ENCODE results near the gene PLXNB3. TPM values are rescaled to one million over a fixed set of nuclear protein-coding genes. Genes with fewer than 3 reads are reported as not detected.

The PLXNB3 gene
- total and polyA plus RNA-seq, 10 donors: 0.48 to 2.8 (median 1.5) TPM

DNA sequence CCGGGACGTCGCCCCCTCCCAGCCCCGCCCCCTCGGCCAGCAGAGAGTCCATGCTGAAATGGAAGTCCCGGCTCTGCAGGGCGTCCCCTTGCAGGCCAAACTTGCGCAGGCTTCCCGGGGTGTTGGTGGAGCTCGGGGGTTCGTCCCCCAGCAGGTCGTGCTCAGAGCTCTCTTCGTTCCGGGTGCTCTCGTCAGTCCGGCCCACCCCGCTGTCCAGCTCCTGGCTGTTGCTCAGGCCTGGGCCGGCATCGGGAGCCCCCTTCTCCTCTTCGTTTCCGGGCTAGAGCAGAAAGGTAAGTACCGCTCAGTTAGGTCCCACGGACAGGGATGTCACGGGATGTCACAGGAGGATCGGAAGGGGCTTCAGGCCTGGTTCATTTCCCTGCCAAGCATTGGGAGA is 40.6 kb downstream of the PLXNB3 start:
- 92 to 97% (median 94%) methylated on average over 17 to 25 of the region's 25 CpGs; no CpG with 5 or more reads in 1 of the 5 donors for WGBS, 5 donors
- intact Hi-C loops (cut with DNase I; ENCODE audit: low total_unique reads): no loop called here
- H3K4me3 ChIP-seq: no peak overlapping the region
- TF ChIP-seq POLR2AphosphoS5 (IDR thresholded peaks at IDR 0.05): no peak
- TF ChIP-seq POLR2A (IDR thresholded peaks at IDR 0.05): no peak
- H3K36me3 ChIP-seq: no peaks in the 10 kb centered on the region
- no peak overlapping the region for H3K27ac ChIP-seq
- H3K4me1 ChIP-seq: no peaks in the 10 kb centered on the region
- peaks cover 0 to 4% (median 0%) of the 10 kb centered on the region in 7 donors for H3K27me3 ChIP-seq (replicated peaks in 1 of 7)
- H3K9me3 ChIP-seq: no peaks in the 10 kb centered on the region
- DNase-seq: no peak

DNA sequence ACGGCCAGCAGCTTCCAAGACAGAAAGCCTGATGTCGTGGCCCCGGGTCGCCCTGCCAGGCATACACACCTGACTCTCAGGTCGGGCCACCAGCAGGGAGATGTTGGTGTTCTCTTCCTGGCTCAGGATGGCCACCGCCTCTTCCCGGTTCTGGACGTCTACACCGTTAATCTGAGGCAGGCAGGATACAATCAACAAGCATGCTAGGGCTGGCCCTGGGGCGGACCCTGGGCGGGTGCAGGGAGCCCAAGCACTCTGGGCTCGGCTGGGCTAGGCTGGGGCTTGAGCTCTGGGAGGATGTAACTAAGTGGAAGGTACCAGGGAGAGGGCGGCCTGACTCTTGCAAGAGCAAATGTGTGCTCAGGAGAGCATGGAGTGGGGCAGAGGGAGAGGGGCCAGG is 41.4 kb downstream of the PLXNB3 start:
- H3K36me3 ChIP-seq: no peaks in the 10 kb centered on the region
- TF ChIP-seq POLR2AphosphoS5 (IDR thresholded peaks at IDR 0.05) (no peak), CTCF (IDR thresholded peaks at IDR 0.05 in 8 of 11, conservative IDR thresholded peaks at IDR 0.05 in 3 of 11) (no peak), POLR2A (IDR thresholded peaks at IDR 0.05) (no peak)
- no peak overlapping the region for H3K4me3 ChIP-seq
- no peak overlapping the region for H3K27ac ChIP-seq
- H3K9me3 ChIP-seq: no peaks in the 10 kb centered on the region
- intact Hi-C loops (cut with DNase I; ENCODE audit: low total_unique reads): no loop called here
- DNase-seq: no peak
- whole genome bisulfite sequencing, 5 donors: 82 to 98% (median 90%) methylated on average over 7 to 13 of the region's 13 CpGs
- peaks cover 0 to 4% (median 0%) of the 10 kb centered on the region in 7 donors for H3K27me3 ChIP-seq (replicated peaks in 1 of 7)
- no peaks in the 10 kb centered on the region for H3K4me1 ChIP-seq

DNA sequence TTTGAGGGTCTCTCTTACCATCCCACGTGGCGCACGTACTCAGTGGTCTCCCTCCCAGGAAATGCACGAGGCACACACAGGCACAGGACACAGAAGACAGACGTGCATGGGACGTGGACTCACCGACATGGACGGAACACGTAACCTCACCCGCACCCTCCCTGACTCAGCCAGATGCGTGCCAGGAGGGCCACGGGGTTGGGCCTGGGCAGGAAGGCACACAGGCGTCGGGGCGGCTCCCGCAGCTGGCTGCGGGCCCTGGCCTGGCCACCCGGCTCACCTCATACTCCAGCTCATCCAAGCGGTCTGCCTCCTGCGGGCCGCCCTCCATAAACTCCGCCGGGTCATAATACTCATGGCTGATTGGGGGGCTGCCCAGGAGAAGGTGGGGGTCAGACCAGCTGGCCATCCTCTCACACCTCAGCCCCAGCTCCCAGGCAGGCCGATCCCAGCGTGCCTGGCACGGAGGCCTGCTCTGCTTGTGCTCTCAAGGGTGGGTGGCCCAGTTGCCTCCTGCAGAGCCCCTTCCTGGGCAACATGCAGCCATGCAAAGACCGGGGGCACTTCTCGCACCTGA is 43.0 kb downstream of the PLXNB3 start:
- no peaks in the 10 kb centered on the region for H3K4me1 ChIP-seq
- 60 to 94% (median 88%) methylated on average over 1 to 28 of the region's 28 CpGs for WGBS, 5 donors
- H3K36me3 ChIP-seq: no peaks in the 10 kb centered on the region
- TF ChIP-seq CTCF (IDR thresholded peaks at IDR 0.05 in 8 of 11, conservative IDR thresholded peaks at IDR 0.05 in 3 of 11): no peak
- TF ChIP-seq POLR2AphosphoS5 (IDR thresholded peaks at IDR 0.05): no peak
- no peak for TF ChIP-seq POLR2A (IDR thresholded peaks at IDR 0.05)
- peaks cover 0 to 4% (median 0%) of the 10 kb centered on the region in 7 donors for H3K27me3 ChIP-seq (replicated peaks in 1 of 7)
- no peak overlapping the region for H3K4me3 ChIP-seq
- H3K27ac ChIP-seq: no peak overlapping the region
- intact Hi-C loops (cut with DNase I; ENCODE audit: low total_unique reads): no loop called here
- DNase-seq: no peak
- no peaks in the 10 kb centered on the region for H3K9me3 ChIP-seq

GRCh38 chrX:153807976-153808375 is 43.9 kb downstream of the PLXNB3 start:
- intact Hi-C loops (cut with DNase I; ENCODE audit: low total_unique reads): no loop called here
- peaks cover 0 to 13% (median 0%) of the 10 kb centered on the region in 7 donors for H3K27me3 ChIP-seq (replicated peaks in 1 of 7)
- no peaks in the 10 kb centered on the region for H3K36me3 ChIP-seq
- H3K27ac ChIP-seq: no peak overlapping the region
- TF ChIP-seq POLR2AphosphoS5 (IDR thresholded peaks at IDR 0.05): no peak
- TF ChIP-seq CTCF (IDR thresholded peaks at IDR 0.05 in 8 of 11, conservative IDR thresholded peaks at IDR 0.05 in 3 of 11): no peak
- TF ChIP-seq POLR2A (IDR thresholded peaks at IDR 0.05): no peak
- WGBS, 5 donors: 87 to 100% (median 89%) methylated on average over 2 to 19 of the region's 19 CpGs
- H3K4me3 ChIP-seq: no peak overlapping the region
- H3K9me3 ChIP-seq: no peaks in the 10 kb centered on the region
- DNase-seq: no peak
- no peaks in the 10 kb centered on the region for H3K4me1 ChIP-seq

Data from spleen (tissue), 11 donors.